B cell (primary cell): ENCODE measurements around the gene SLC41A3.

Experiments
- CTCF ChIP-seq: fragments of 200-600 bp; IDR thresholded peaks from one replicate; pipeline ENCODE4 v1.8.0; 2022; ENCODE audit warnings: antibody characterized with exemption, mild to moderate bottlenecking
- EZH2 ChIP-seq: IDR thresholded peaks from 2 replicates; pipeline ENCODE4 v1.6.1; 2012; ENCODE audit warnings: borderline replicate concordance, low read depth, mild to moderate bottlenecking, moderate library complexity, low read length; ENCODE audit not compliant: insufficient read depth, poor library complexity, severe bottlenecking

GRCh38 chr3:126053949-126054569, 29.9 kb downstream of the SLC41A3 start:
- TF ChIP-seq EZH2 (no peak), CTCF (no peak)
